HL-60/S4 treated with retinoic acid at 250 ng/mL for 4 days and 3 days (cell line): ENCODE data around the gene TMPRSS9.

ENCODE experiments used
- in situ Hi-C: fragments of 300-500 bp; cut with MboI; formaldehyde crosslinking; loops from 2 replicates; pipeline ENCODE4 v1.7.0; 2022; ENCODE audit warnings: low sequenced_read_pairs

The TMPRSS9 gene

GRCh38 chr19:2358548-2359173, 1.4 kb upstream of the TMPRSS9 start:
- in situ Hi-C loops, result no loop called here

GRCh38 chr19:2360833-2361232, 768 bp downstream of the TMPRSS9 start:
- in situ Hi-C loops, result no loop called here

DNA sequence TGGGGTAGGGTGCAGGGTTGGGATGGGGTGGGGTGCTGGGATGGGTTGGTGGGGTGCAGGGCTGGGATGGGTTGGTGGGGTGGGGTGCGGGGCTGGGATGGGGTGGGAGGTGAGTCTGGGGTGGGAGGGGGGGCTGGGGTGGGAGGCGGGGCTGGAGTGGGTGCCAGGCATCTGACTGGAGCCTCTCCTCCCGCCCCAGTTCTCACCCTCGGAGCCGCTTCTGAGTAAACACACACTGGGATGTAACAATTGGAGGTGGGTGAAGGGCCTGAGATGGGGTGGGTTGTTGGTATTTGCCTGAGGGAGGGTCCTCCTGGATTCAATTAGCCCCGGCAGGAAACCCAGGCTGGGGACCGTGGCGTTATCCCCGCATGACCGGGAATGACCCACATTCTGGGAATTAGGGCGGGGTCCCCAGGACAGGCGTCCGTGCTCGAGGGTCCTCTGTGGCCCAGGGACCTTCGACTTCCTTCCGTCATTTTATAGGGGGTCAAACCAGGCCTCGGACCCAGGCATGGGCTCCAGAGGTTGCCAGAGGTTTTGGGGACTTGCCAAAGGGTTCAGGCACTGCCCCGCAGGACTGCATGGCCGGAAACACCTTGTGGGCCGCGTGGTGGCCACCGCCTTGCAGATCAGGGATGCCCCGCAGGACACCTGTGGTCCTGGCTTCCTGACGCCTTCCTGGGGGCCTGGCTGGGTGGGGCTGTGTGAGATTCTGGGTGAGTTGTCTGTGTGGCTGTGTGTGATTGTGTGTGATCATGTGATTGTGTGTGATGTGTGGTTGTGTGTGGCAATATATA, 1.4 kb downstream of the TMPRSS9 start:
- in situ Hi-C loops, result no loop called here

DNA sequence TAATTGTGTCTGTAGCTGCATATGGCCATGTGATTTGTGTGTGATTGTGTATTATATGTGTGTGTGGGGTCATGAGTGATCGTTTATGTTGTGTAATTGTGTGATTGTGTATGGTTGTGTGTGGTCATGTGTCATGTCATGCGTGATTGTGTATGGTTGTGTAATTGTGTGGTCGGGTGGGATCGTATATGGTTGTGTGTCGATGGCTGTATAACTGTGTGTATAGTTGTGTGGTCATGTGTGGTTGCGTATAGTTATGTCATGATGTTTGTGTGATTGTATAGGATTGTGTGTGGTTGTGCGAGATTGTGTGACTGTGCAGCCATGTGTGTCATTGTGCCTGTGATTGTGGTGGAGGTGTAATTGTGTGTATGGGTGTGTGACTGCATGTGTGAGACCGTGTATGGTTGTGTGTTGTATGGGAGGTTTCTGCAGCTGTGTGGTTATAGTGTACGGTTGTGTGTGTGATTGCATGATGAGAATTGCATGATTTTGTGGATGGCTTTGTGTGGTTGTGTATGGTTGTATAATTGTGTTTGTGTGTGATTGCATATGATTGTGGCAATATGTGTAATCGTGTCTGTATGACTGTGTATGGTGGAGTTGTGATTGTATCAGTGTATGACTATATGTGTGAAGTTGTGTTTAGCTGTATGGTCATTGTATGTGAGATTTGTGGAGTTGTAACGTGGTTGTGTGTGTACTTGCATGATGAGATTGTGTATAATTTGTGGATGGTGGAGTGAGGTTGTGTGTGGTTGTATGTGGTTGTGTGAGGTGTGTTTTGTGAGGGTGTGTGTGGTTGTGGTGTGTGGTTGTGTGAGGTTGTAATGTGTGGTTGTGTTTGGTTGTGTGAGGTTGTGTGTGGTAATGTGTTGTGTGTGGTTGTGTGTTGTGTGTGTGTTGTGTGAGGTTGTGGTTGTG, 2.2 kb downstream of the TMPRSS9 start:
- in situ Hi-C loops, result no loop called here

- in situ Hi-C loops, result no loop called here
These were observed 2.9 kb downstream of the TMPRSS9 start for GRCh38 chr19:2362970-2363300.

DNA sequence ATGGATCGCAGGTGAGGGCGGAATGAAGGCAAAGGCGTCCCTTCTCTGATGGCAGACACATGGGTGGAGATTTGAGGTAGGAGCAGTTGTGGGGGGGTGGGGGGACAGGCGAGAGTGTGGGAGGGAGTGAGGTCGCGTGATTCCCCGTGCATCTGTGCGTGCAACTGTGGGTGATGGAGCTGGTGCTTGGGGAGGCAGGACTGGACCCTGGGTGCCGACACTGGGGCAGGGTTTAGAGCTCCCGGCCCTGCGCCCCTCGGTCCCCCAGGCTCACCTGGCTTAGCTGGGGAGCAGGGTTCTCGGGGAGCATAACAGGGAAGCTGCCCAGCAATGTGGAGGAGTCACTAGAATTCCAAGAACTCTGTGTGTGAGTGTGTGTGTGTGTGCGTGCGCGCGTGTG, 3.4 kb downstream of the TMPRSS9 start:
- in situ Hi-C loops, result no loop called here

DNA sequence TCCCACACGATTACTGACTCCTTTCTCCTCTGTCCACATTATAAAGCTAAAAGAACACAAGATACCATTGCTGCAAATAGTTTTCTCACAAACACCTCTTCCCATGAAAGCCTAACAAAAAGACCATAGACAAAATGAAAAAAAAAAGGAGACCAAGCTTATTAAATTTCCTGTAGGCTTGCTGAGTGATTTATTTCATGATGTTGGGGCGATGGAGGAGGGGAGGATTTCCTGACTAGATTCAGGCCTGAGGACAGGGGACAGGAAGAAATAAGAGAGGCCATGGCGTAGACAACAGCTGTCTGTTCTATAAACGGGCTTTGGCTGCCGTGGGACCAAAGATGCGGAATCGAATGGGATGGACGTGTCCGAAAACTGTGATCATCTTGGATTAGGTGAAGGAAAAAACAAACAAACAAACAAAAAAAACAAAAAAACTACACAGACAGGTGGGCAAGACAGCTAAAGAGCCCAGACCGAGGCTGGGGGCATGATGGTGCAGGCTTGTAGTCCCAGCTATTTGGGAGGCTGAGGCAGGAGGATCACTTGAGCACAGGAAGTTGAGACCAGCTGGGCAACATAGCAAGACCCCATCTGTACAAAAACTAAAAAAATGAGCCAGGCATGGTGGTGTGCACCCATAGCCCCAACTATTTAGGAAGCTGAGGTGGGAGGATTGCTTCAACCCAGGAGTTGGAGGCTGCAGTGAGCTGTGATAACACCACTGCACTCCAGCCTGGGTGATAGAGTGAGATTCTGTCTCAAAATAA, 5.3 kb downstream of the TMPRSS9 start:
- in situ Hi-C loops, result no loop called here

- in situ Hi-C loops, result no loop called here
These were observed 11.6 kb downstream of the TMPRSS9 start for GRCh38 chr19:2371656-2372055.

DNA sequence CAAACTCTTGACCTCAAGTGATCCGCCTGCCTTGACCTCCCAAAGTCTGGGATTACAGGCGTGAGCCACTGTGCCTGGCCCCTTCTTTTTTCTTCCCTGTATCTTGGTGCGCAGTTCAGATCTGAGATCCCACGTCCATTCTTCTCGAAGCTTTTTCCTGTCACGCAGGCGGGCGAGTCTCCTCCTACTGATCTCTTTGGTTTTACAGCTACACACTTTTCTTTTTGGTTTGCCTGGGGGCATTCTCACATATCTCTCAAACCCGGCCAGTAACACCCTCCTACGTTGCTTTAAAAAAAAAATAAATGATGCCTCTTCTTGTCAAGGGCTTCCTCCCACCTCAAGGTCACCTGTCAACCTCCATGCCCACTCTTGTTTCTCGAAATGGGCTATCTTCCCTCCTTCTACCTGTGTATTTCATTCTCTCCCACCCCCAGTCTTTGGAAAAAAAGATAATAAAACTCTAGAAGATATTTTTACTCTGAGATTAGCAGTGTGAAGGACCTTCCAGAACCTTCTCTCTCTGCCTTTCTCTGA, 12.1 kb downstream of the TMPRSS9 start:
- in situ Hi-C loops, result no loop called here

GRCh38 chr19:2374808-2375207, 14.7 kb downstream of the TMPRSS9 start:
- in situ Hi-C loops, result no loop called here

GRCh38 chr19:2375353-2376121, 15.5 kb downstream of the TMPRSS9 start:
- in situ Hi-C loops, result no loop called here

DNA sequence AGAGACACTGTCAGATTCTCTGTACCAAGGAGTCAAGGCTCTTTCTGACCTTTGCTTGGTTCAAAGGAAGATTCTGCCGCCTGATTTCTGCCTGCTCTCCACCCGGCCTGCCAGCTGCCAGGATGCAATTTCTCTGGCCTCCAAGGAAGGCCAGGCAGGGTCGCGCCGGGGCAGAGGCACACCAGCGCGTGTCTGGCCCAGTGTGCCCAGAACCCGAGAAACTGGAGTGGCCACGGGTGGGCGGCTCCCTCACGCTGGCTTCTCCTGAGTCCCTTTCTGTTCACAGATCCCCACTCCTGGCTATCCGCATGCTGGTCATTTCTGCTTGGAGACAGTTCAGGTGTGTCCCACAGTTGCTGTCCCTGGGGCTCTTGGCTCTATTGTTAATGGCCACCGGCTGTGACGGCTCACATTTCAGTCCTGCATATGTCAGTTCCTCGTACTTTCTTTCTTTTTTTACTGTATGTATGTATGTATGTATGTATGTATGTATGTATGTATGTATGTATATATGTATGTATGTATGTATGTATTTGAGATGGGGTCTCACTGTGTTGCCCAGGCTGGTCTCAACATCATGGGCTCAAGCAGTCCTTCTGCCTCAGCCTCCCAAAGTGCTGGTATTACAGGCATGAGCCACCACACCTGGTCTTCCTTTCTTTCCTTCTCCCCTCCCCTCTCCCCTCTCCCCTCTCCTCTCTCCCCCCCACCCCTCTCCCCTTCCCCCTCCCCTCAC, 16.9 kb downstream of the TMPRSS9 start:
- in situ Hi-C loops, result no loop called here

DNA sequence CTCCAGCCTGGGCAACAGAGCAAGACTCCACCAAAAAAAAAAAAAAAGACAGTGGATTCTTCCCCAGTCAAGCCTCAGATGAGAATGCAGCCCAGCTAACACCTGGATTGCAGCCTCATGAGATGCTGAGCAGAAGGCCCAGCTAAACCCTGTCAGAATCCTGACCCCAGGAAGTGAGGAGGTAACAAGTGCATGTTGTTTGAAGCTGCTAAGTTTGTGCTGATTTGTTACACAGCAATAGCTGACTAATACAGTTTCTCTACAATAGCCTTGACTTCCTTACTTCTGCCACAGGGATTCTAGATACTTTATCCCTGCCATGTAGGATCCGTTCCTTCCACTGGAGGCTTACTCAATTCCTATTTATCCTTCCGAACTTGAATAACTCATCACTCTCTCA, 20.5 kb downstream of the TMPRSS9 start:
- in situ Hi-C loops, result no loop called here

DNA sequence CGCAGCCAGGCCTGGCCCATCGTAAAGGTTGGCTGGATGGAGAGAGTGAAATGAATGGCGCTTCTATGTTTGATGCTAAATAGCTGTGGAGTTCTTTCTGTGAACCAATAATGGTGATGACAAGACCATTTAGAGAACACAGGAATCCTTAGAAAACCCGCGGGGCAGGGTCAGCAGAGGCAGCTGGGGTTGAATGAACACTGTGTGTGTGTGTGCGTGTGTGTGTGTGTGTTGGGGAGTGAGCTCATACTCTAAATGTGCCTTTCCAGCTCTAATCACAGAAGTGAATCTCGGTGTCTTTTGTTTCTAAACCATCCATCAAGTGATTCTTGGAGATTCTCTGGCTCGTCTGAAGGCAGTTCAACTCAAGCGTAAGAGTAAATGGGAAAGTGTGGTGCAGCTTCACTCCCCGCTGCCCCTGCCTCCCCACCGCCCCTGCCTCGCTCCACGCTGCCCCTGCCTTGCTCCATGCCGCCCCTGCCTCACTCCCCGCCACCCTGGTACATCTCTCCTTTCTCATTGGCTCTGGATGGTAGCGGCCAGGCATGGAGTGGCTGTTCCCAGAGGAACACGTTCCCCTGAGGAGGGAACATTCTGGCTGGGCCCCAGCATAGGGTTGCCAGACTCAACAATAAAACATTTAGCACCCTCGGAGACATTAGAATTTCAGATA, 21.2 kb downstream of the TMPRSS9 start:
- in situ Hi-C loops, result no loop called here

DNA sequence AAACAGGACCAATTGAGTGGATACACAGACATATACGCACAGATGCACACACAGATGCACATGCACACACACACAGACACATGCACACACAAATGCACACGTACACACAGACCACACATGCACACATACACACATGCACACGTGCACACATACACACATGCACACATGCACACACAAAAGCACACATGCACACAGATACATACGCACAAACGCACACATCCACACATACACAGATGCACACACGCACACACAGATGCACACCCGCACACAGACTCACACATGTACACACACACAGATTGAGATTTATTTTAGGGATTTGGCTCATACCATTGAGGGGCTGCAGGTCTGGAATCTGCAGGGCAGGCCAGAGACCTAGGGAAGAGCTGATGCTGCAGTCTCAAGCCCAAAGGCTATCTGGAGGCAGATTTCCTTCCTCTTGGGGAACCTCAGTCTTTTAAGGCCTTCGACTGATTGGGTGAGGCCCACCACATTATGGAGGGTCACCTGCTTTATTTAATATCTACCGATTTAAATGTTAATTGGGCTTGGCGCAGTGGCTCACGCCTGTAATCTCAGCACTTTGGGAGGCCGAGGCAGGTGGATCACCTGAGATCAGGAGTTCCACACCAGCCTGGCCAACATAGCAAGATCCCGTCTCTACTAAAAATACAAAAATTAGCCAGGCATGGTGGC, 22.6 kb downstream of the TMPRSS9 start:
- in situ Hi-C loops, result no loop called here

DNA sequence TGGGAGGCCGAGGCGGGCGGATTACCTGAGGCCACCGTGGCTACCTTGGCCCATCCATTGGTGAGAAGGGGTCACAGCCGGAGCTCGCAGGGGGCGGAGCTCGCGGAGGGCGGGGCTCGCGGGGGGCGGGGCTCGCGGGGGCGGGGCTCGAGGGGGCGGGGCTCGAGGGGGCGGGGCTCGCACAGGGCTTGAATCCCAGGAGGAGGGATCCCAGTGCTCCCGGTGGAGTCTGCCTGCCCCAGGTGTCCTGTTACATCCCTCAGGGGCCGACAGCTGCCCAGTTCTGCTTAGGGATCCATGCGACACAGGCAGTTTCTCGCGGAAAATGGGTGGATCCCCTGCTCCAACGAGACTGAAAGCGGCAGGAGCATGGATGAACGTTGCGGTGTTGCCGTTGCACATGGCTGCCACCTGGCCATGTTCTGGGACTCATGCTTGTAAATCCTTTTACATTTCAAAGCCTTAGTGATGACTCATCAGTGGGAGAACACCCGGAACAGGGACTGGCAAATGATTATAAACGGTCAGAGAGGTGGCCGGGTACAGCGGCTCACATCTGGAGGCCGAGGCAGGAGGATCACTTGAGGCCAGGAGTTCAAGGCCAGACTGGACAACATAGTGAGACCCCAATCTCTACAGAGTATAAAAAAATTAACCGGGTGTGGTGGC, 25.1 kb downstream of the TMPRSS9 start:
- in situ Hi-C loops, result no loop called here
